Right lobe of liver (tissue), 6 donors: ENCODE measurements around the gene NKX6-1. TPM values are rescaled to one million over a fixed set of nuclear protein-coding genes. Genes with fewer than 3 reads are reported as not detected.

Experiments used
- ATAC-seq, 4 donors: fragments of 200-7000 bp; cut with Tn5 transposase; one replicate each; pipeline ENCODE4 v1.9.1; 2020; ENCODE audit warnings: mild to moderate bottlenecking in 4 of 4, moderate library complexity in 4 of 4
- DNase-seq, 3 donors: peaks; one replicate each; pipeline ENCODE4 v3.0.0-alpha.2; 2020
- H3K27ac ChIP-seq, 3 donors: fragments of 200-600 bp; one replicate each; pipeline ENCODE4 v1.8.0; 2022
- H3K27me3 ChIP-seq, 2 donors: fragments of 200-600 bp; one replicate each; pipeline ENCODE4 v1.8.0; 2022
- H3K36me3 ChIP-seq, 4 donors: fragments of 200-600 bp; sonication (generic) in 1 of 4; one replicate each; pipeline versions ENCODE4 v1.5.1 to v1.8.0; 2017 to 2022; ENCODE audit warnings: control low read depth in 1 of 4
- H3K4me1 ChIP-seq, 4 donors: fragments of 200-600 bp; sonication (generic) in 1 of 4; one replicate each; pipeline versions ENCODE4 v1.5.1 to v1.8.0; 2017 to 2022; ENCODE audit warnings: control low read depth in 1 of 4
- H3K4me3 ChIP-seq, 3 donors: fragments of 200-600 bp; one replicate each; pipeline ENCODE4 v1.8.0; 2022
- H3K9me3 ChIP-seq, 4 donors: fragments of 200-600 bp; sonication (generic) in 1 of 4; one replicate each; pipeline versions ENCODE4 v1.5.1 to v1.8.0; 2017 to 2022; ENCODE audit warnings: control low read depth in 1 of 4
- POLR2A ChIP-seq: fragments of 450-650 bp; IDR thresholded peaks from one replicate; pipeline ENCODE4 v1.6.1; 2017; ENCODE audit warnings: antibody characterized with exemption, mild to moderate bottlenecking
- WGBS: methylation state at CpG from one replicate; pipeline ENCODE4 v1.1.6; 2018; ENCODE audit warnings: low coverage, low lambda C conversion rate; ENCODE audit not compliant: insufficient coverage; ENCODE audit errors: missing lambda C conversion rate; 5-methylcytosine and 5-hydroxymethylcytosine counted together
- intact Hi-C, 2 donors: fragments of 100-400 bp; cut with DNase I; formaldehyde crosslinking; loops; one replicate each; pipeline versions ENCODE4 v1.11.2 to v1.14.1; 2022
- total RNA-seq, 6 experiments: library from RNA; depleted of rRNA in 2 of 6; stranded (reverse); fragments of >200 nt in 2 of 6; fragmentation: NEBNext Ultra II Directional in 3 of 6; extraction: Animal tissue kit (Norgen Biotek cat#: 25700) in 3 of 6; gene quantifications; one replicate each; pipeline versions ENCODE4 v1.1.0 to v1.2.4, GENCODE V29; 2016 to 2023
- TF ChIP-seq, protein P1 (sequence below), 4 donors: fragments of 200-600 bp in 3 of 4; fragments of 450-650 bp in 1 of 4; IDR thresholded peaks; one replicate each; pipeline versions ENCODE4 v1.5.1 to v1.8.0; 2016 to 2022; ENCODE audit warnings: antibody characterized with exemption in 4 of 4, mild to moderate bottlenecking in 2 of 4
- donor health status: DM: no; HTN: yes; CAD: no.
- donor health status: DM: no; HTN: no; CAD: no.
- donor health status: DM: no; HTN: no; CAD: no.
- donor health status: DM: no; HTN: yes; CAD: no.
- donor health status: DM: no; HTN: yes; CAD: no.

NKX6-1 gene
- total RNA-seq, 6 experiments from 2014 or later = not detected

DNA sequence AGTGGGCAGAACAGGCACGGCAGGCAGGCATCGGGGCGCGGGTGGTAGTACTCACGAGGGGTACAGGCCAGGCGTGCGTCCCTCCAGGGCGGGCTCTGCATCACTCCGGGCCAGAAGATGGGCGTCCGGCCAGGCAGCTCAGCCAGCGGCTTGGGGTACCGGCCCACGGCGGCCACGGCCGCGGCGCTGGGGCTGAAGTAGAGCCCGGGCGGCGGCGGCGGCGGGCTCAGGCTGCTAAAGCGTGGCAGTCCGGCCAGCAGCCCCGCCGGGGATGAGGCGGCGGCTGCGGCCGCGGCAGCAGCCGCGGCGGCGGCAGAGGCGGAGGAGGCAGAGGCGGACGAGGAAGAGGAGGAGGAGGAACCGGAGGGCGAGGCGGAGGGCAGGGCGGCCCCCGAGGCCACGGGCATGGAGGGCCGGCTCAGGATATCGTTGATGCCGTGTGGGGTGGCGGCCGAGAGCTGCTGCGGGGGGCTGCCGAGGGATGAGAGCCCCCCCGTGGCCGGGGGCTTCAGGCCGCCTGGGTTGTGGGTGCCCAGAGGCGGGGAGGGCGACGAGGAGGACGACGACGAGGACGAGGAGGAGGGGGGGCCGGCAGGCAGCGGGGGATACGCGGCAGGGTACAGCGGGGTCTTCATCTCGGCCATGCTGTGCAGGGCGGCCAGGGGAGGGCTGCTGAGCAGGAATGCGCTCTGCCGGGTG is 1.4 kb downstream of the NKX6-1 start:
- WGBS = no CpG with 5 or more reads among the region's 73 CpGs
- H3K27me3 ChIP-seq = peaks cover 28 to 86% of the 10 kb centered on the region in 2 donors
- H3K27ac ChIP-seq = no peak overlapping the region
- peak overlapping the region in 2 of 3 donors; percentile 23 to 37 for H3K4me3 ChIP-seq
- peaks cover 0 to 30% (median 8%) of the 10 kb centered on the region in 4 donors for H3K4me1 ChIP-seq
- H3K36me3 ChIP-seq = no peaks in the 10 kb centered on the region
- intact Hi-C loops = no loop called here
- ATAC-seq (peak in 1 of 4 donors; percentile 7), DNase-seq (no peak)
- no peaks in the 10 kb centered on the region for H3K9me3 ChIP-seq
- no peak for TF ChIP-seq POLR2A
- TF ChIP-seq, protein P1, sequence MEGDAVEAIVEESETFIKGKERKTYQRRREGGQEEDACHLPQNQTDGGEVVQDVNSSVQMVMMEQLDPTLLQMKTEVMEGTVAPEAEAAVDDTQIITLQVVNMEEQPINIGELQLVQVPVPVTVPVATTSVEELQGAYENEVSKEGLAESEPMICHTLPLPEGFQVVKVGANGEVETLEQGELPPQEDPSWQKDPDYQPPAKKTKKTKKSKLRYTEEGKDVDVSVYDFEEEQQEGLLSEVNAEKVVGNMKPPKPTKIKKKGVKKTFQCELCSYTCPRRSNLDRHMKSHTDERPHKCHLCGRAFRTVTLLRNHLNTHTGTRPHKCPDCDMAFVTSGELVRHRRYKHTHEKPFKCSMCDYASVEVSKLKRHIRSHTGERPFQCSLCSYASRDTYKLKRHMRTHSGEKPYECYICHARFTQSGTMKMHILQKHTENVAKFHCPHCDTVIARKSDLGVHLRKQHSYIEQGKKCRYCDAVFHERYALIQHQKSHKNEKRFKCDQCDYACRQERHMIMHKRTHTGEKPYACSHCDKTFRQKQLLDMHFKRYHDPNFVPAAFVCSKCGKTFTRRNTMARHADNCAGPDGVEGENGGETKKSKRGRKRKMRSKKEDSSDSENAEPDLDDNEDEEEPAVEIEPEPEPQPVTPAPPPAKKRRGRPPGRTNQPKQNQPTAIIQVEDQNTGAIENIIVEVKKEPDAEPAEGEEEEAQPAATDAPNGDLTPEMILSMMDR (IDR thresholded peaks at IDR 0.05) = no peak

DNA sequence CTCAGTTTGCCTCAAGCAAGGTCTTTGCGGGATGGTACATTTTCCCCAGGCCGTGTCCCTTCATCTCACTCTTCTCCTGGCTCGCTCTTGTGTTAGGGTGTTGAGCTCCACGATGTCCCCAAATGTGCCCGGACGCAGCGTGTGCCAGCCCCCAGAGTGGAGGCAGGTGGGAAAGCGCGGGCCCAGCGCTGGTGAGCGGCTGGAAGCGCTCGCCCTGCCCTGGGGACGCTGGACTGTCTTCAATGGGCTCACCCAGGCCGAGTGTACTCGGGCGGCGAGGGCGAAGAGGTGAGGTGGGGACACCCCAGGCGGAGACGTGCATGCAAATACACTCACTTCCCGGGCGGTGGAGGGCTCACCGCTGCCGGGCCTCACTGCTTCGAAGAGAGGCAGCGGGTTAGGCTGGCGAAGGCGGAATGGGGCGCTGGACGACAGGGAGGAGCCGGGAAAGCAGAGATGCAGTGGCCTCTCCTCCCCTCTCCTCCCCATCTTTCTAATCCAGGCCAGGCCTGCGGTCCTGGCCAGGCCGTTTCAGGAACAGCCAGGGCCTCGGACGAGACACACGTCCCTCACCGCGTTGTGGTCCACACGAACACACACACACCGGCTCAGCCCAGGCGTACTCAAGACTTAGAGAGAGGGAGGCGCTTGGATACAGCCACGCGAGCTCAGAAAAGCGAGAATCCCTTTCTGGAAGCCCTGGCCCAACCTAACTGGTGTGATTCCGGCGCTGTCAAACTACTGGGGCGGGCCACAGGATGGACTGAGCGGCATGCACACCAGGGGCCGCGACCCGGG is 2.2 kb downstream of the NKX6-1 start:
- Histone ChIP-seq H3K27ac (no peak overlapping the region), H3K9me3 (no peaks in the 10 kb centered on the region), H3K4me3 (no peak overlapping the region), H3K27me3 (peaks cover 27 to 83% of the 10 kb centered on the region in 2 donors), H3K36me3 (no peaks in the 10 kb centered on the region), H3K4me1 (peaks cover 0 to 30% (median 8%) of the 10 kb centered on the region in 4 donors)
- no peak for ATAC-seq
- TF ChIP-seq POLR2A = no peak
- TF ChIP-seq, protein P1 (IDR thresholded peaks at IDR 0.05) = no peak
- intact Hi-C loops = no loop called here
- DNase-seq = no peak
- WGBS = 8% methylated on average over 22 of the region's 53 CpGs

DNA sequence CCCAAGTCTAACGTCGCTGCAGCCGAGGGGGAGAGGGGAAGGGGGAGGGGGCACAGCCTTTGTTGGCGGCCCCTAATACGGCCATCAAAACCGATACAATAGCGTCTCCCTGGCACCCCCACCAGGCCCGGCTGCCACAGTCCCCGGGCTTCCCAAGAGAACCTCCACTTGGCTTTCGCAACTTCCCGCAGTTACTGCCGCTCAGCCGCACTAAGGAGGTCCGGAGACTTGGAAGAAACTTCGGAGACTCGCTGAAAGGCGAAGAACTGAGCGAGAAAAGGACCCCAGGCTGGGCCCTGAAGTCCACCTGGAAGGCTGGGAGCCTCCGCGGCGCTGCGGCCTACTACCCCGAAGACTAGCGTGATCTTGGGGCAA is 2.8 kb downstream of the NKX6-1 start:
- H3K27me3 ChIP-seq = peaks cover 27 to 83% of the 10 kb centered on the region in 2 donors
- intact Hi-C loops = no loop called here
- H3K9me3 ChIP-seq = no peaks in the 10 kb centered on the region
- WGBS = 8% methylated on average over 8 of the region's 24 CpGs
- H3K27ac ChIP-seq = no peak overlapping the region
- no peaks in the 10 kb centered on the region for H3K36me3 ChIP-seq
- H3K4me1 ChIP-seq = peaks cover 0 to 30% (median 8%) of the 10 kb centered on the region in 4 donors
- no peak for TF ChIP-seq POLR2A
- TF ChIP-seq, protein P1 (IDR thresholded peaks at IDR 0.05) = no peak
- H3K4me3 ChIP-seq = no peak overlapping the region
- DNase-seq (no peak), ATAC-seq (no peak)

DNA sequence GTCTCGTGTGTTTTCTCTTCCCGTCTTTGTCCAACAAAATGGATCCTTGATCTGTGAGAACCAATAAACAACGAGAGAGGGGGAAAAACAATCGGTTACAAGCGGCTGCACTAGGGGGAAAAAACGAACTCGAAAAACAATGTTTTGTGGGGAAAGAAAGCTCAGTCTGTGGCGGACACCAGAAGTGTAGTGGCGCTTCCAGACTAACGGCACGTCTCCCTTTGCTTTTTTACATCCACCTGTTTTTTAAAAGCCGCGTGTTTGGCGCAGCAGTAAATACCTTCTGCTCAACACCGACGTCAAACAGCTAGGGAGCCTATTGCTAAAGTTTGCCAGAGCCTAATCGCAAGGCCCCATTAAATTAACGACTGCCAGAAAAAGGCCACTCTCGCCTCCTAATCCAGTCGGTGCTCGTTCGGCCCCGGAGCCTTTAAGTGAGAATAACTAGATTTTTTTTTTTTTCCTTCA is 3.3 kb downstream of the NKX6-1 start:
- peaks cover 0 to 30% (median 8%) of the 10 kb centered on the region in 4 donors for H3K4me1 ChIP-seq
- TF ChIP-seq, protein P1 (IDR thresholded peaks at IDR 0.05) = no peak
- TF ChIP-seq POLR2A = no peak
- no peaks in the 10 kb centered on the region for H3K9me3 ChIP-seq
- 7% methylated on average over 23 of the region's 23 CpGs for WGBS
- H3K36me3 ChIP-seq = no peaks in the 10 kb centered on the region
- intact Hi-C loops = no loop called here
- H3K27ac ChIP-seq = no peak overlapping the region
- no peak overlapping the region for H3K4me3 ChIP-seq
- H3K27me3 ChIP-seq = peaks cover 26 to 79% of the 10 kb centered on the region in 2 donors
- no peak for DNase-seq
- no peak for ATAC-seq
